HL-60 (cell line): Measurements from ENCODE around the gene MTG2.

ENCODE experiments used
- CTCF ChIP-seq: IDR thresholded peaks from one replicate; pipeline ENCODE4 v1.5.1; 2011; ENCODE audit warnings: low read length, control low read depth, inconsistent platforms; ENCODE audit not compliant: insufficient read depth
- POLR2AphosphoS5 ChIP-seq: IDR thresholded peaks from 2 replicates; pipeline ENCODE4 v1.6.1; 2012; ENCODE audit warnings: low read depth
- TF ChIP-seq, protein P1 (sequence below): IDR thresholded peaks from 2 replicates; pipeline ENCODE4 v1.6.1; 2012; ENCODE audit warnings: low read depth; ENCODE audit not compliant: insufficient replicate concordance

- no peak for TF ChIP-seq CTCF
- no peak for TF ChIP-seq POLR2AphosphoS5
- TF ChIP-seq, protein P1, sequence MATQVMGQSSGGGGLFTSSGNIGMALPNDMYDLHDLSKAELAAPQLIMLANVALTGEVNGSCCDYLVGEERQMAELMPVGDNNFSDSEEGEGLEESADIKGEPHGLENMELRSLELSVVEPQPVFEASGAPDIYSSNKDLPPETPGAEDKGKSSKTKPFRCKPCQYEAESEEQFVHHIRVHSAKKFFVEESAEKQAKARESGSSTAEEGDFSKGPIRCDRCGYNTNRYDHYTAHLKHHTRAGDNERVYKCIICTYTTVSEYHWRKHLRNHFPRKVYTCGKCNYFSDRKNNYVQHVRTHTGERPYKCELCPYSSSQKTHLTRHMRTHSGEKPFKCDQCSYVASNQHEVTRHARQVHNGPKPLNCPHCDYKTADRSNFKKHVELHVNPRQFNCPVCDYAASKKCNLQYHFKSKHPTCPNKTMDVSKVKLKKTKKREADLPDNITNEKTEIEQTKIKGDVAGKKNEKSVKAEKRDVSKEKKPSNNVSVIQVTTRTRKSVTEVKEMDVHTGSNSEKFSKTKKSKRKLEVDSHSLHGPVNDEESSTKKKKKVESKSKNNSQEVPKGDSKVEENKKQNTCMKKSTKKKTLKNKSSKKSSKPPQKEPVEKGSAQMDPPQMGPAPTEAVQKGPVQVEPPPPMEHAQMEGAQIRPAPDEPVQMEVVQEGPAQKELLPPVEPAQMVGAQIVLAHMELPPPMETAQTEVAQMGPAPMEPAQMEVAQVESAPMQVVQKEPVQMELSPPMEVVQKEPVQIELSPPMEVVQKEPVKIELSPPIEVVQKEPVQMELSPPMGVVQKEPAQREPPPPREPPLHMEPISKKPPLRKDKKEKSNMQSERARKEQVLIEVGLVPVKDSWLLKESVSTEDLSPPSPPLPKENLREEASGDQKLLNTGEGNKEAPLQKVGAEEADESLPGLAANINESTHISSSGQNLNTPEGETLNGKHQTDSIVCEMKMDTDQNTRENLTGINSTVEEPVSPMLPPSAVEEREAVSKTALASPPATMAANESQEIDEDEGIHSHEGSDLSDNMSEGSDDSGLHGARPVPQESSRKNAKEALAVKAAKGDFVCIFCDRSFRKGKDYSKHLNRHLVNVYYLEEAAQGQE = no peak
Measured at GRCh38 chr20:62142252-62143080, 40.4 kb upstream of the MTG2 start.
